OCI-LY7 (cell line): Measurements from ENCODE around the gene ANO1.

Experiments used
- CTCF ChIP-seq: fragments of 200-600 bp; sonication (generic); conservative IDR thresholded peaks from 2 replicates; pipeline ENCODE4 v1.5.1; 2014; ENCODE audit warnings: mild to moderate bottlenecking, antibody characterized with exemption, low read length, moderate library complexity, mixed read lengths
- EZH2phosphoT487 ChIP-seq: fragments of 200-600 bp; sonication (generic); IDR thresholded peaks from 2 replicates; pipeline ENCODE4 v1.6.1; 2018; ENCODE audit warnings: low read depth, borderline replicate concordance, mild to moderate bottlenecking, mixed run types, antibody characterized with exemption, low read length, moderate library complexity, mixed read lengths

GRCh38 chr11:70151671-70152070 is 73.6 kb downstream of the ANO1 start:
- TF ChIP-seq CTCF (no peak), EZH2phosphoT487 (no peak)
